HG02763 (cell line): ENCODE measurements around the gene TMEM186.
A peak's percentile ranks its signal among the peaks of the same experiment; 100 is the strongest.
"Not testable (repeated sequence)": the region's sequence is repeated elsewhere in the genome, so short reads cannot be mapped to it uniquely, and the experiment has no call there.

Source experiments
- ATAC-seq: cut with Tn5 transposase; IDR thresholded peaks from one replicate; pipeline ENCODE4 v1.9.1; 2021; ENCODE audit warnings: mild to moderate bottlenecking, moderate library complexity; ENCODE audit not compliant: unreplicated experiment

TMEM186 gene

DNA sequence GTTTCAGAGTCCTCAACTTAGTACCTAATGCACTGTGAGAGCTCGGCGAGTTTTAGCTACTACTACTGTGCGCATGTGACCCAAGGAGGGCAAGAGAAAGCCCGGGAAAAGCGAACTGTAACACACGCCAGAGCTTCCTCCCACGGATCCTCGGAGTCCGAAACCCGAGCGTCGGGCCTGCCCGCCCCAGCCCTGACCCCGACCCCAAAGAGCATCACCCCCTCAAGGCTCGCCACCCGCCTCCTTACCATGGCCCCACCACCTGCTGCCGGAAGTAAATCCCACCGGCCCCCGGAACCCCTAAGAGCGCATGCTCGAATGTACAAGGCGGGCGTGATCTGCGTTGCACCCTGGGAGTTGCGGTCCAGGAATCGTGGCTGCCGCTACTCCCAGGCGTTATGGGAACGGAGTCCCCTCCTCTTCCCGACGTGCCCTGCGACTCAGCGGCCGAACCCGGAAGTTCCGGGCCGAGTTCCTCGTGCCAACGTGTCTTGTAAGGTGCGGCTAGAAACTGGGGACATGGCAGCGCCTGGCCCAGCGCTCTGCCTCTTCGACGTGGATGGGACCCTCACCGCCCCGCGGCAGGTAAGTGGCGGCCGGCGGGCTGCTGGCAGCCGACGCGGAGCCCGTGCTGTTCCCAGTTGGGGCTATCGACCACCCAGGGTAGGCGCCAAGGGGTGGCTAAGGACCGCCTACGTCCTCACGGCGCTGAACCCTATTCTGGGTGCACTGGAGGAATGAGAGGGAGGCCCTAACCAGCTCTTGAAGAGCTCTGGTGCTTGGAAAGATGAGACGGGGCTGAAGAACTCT is at the start of gene TMEM186, which contains the start of gene PMM2:
TSS of gene TMEM186 (minus strand) at position 276 of the 810 bp plus-strand sequence. CDS start at position 251, 25 bp downstream.
TSS of gene PMM2 (plus strand) at position 476 of the 810 bp plus-strand sequence. CDS start at position 520, 44 bp downstream.
- ATAC-seq: peak; percentile 95

GRCh38 chr16:8847145-8847544 is 49.7 kb upstream of the TMEM186 start:
- no peak for ATAC-seq

- no peak for ATAC-seq
Measured at GRCh38 chr16:8846401-8846932, 49.0 kb upstream of the TMEM186 start.

DNA sequence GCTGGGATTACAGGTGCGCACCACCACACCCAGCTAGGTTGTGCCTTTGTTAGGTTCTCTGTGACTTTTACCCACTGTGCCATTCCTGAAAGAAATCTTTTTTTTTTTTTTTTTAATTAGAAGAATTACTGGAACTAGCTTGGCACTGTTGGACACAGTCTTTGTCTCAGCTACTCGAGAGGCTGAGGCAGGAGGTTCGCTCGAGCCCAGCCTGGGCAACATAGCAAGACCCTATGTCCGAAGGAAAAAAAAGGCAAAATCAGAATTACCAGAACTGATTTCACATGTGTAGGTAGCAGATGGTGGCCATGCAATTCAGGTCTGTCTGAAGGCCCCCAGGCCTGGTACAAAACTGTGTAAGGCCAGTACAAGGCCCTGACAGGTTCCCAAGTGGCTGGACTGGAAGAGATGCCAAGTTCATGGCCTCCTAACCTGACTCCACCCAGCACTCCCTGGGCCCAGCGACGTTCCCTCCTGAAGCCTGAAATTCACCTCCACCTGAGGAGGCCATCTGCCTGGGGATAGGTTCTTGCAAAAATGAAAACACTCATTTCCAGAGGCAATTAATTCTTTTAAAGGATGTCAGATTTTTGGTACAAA is 48.4 kb upstream of the TMEM186 start:
- ATAC-seq: no peak

DNA sequence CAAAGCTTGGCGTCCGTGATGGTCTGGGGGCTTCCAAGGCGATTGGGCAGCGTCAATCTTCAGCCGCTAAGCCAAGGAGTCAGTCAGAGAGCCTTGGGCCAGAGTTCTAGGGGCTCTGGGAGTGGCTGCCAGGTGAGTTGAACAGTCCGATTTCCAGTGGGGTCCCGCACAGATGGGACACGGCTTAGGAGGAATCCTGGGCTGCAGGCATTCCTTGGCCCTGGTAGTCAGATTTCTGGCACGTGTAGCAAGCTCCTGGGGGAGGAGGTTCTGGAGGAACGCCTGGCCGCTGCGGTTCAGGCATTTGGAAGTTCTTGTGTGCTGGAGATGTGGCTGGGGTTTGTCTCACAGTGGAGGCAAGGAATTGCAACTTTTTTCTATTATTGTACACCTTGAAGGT is 45.9 kb upstream of the TMEM186 start:
- ATAC-seq: not testable (repeated sequence)

- not testable (repeated sequence) for ATAC-seq
Measured at GRCh38 chr16:8842016-8842415, 44.6 kb upstream of the TMEM186 start.

GRCh38 chr16:8837594-8837993 is 40.2 kb upstream of the TMEM186 start:
- ATAC-seq: not testable (repeated sequence)

GRCh38 chr16:8836797-8837196 is 39.4 kb upstream of the TMEM186 start:
- not testable (repeated sequence) for ATAC-seq

- no peak for ATAC-seq
Measured at GRCh38 chr16:8832717-8833105, 35.3 kb upstream of the TMEM186 start.

- ATAC-seq: no peak
Measured at GRCh38 chr16:8831871-8832716, 34.7 kb upstream of the TMEM186 start.

GRCh38 chr16:8831450-8831849 is 34.0 kb upstream of the TMEM186 start:
- no peak for ATAC-seq

GRCh38 chr16:8828541-8829165 is 31.2 kb upstream of the TMEM186 start:
- no peak for ATAC-seq

GRCh38 chr16:8826278-8826879 is 28.9 kb upstream of the TMEM186 start:
- no peak for ATAC-seq

DNA sequence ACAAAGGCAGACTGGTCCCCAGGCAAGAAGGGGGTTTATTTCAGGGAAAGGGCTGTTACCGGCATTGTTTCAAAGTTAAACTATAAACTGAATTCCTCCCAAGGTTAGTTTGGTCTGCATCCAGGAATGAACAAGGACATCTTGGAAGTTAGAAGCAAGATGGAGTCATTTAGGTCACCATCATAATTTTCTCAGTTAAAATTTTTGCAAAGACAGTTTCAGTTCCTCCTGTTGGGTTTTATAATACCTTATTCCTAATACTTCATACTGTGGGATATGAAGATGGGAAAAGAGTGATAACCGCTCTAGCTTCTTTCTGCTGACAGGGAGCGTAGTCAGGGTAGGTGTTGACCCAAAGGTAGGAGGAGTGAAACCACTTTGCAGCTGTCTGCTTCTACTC is 25.0 kb upstream of the TMEM186 start:
- ATAC-seq: no peak

DNA sequence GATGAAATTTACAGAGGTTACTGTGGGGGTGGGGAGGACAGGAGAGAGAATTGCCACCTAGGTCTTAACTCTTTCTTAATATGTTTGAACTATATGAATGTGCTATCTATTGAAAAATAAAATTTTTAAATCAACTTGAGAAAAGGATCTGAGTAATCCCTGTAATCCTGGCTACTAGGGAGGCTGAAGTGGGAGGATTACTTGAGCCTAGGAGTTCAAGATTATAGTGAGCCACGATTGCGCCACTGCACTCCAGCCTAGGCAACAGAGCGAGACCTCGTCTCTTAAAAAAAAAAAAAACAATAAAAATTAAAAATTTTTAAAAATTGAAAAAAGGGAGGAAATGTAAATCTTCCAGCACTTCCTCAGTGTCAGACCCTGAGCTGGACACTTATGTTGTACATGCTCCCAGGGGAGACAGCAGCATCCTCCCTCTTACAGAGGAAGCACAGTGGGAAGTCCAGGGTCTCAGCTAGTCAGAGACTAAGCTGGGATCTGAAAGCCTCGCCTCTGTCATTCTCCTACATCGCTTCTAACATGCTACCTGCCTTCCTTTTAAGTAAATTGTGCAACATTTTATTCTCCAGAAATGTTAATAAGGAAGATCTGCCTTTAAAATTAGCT is 22.1 kb upstream of the TMEM186 start:
- ATAC-seq: no peak

DNA sequence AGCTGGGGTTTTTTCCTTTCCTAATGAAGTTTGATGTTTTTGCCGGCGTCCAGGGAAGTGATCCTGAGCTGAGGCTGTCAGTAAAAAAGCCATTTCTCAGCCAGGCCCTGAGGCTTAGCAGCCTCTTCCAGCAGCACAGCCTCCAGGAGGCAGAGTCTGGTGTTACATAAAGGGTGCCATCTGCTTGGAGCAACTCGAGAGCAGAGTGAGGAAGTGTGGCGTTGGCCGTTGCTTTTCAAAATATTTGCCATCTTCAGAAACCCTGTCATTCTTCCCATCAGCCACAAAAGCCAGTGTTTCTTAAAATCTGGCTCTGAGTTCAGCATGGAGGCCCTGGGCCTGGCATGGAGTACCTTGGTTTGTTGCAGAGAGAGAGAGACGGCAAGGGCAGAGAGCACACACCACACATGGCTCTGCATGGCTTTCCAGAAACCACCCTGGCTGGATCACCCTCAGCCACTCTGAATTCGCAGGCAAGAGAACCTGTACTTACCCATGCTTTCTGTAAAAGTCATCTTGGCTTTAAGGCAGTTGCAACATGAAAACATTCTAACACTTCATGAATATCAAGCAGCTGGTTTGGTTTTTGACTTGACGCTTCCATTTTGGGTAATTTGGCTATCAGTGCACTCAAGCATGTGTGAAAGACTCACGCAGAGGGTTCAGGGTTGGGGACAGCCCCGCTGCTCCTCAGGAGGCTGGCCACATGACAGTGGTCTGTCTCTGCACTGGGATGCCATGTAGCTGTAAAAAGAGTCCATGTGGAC is 21.2 kb upstream of the TMEM186 start:
- ATAC-seq: peak; percentile 72

- ATAC-seq: no peak
Measured at GRCh38 chr16:8816967-8817655, 19.7 kb upstream of the TMEM186 start.

DNA sequence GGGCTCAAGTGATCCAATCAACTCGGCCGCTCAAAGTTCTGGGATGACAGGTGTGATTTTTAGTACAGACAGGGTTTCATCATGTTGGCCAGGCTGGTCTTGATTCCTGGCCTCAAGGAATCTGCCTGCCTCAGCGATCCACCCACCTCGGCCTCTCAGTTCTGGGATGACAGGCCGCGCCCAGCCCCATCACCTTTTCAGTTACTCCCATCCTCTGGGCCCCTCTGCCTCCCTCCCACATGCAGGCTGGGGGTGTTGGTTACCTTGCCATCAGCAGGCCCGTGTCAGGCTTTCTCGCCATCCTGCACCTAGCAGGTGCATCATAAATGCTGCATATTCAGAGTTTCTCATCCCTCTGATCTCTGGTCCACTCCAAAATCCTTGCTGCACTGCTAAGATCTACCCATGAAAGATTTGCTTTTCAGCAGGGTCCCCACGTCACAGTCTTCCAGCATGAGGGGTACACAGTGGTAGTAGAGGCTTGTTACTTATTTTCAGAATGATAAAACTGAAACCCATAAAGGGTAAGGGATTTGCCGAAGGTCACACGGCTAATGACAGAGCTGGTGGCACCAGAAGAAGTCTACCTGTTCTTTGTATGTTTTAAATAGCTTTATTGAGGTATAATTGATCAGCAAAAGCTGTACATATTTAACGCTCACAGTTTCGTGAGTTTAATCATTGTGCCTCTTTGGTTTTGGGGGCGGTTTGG is 16.8 kb upstream of the TMEM186 start:
- no peak for ATAC-seq
